GM19035 (cell line): ENCODE data around the gene PTPRD.

Experiments
- ATAC-seq: cut with Tn5 transposase; IDR thresholded peaks from one replicate; pipeline ENCODE4 v1.9.1; 2021; ENCODE audit not compliant: unreplicated experiment

PTPRD gene

GRCh38 chr9:9914174-9914573 lies 698.6 kb downstream of the PTPRD start:
- ATAC-seq = no peak

- no peak for ATAC-seq
These were observed 699.4 kb downstream of the PTPRD start for GRCh38 chr9:9913276-9913832.

GRCh38 chr9:9912459-9912858 lies 700.3 kb downstream of the PTPRD start:
- peak; percentile 58 for ATAC-seq

GRCh38 chr9:9905736-9906135 lies 707.1 kb downstream of the PTPRD start:
- no peak for ATAC-seq

GRCh38 chr9:9904041-9904440 lies 708.8 kb downstream of the PTPRD start:
- no peak for ATAC-seq

- ATAC-seq = peak; percentile 51
These were observed 711.2 kb downstream of the PTPRD start for GRCh38 chr9:9901624-9902023.

GRCh38 chr9:9893837-9894236 lies 719.0 kb downstream of the PTPRD start:
- no peak for ATAC-seq

GRCh38 chr9:9892217-9892616 lies 720.6 kb downstream of the PTPRD start:
- no peak for ATAC-seq

- ATAC-seq = no peak
These were observed 731.1 kb downstream of the PTPRD start for GRCh38 chr9:9881692-9882091.

GRCh38 chr9:9874270-9874669 lies 738.5 kb downstream of the PTPRD start:
- no peak for ATAC-seq

GRCh38 chr9:9862235-9862810 lies 750.5 kb downstream of the PTPRD start:
- no peak for ATAC-seq

GRCh38 chr9:9855177-9856078 lies 757.4 kb downstream of the PTPRD start:
- no peak for ATAC-seq

- ATAC-seq = no peak
These were observed 765.1 kb downstream of the PTPRD start for GRCh38 chr9:9847750-9848149.

- peak; percentile 87 for ATAC-seq
These were observed 766.2 kb downstream of the PTPRD start for GRCh38 chr9:9846557-9846956.

- no peak for ATAC-seq
These were observed 792.4 kb downstream of the PTPRD start for GRCh38 chr9:9820436-9820835.

- ATAC-seq = no peak
These were observed 792.9 kb downstream of the PTPRD start for GRCh38 chr9:9819886-9820285.

- no peak for ATAC-seq
These were observed 795.6 kb downstream of the PTPRD start for GRCh38 chr9:9817176-9817575.

GRCh38 chr9:9804109-9804508 lies 808.7 kb downstream of the PTPRD start:
- ATAC-seq = no peak

GRCh38 chr9:9799287-9799686 lies 813.5 kb downstream of the PTPRD start:
- no peak for ATAC-seq

- ATAC-seq = no peak
These were observed 820.5 kb downstream of the PTPRD start for GRCh38 chr9:9792144-9792857.

- ATAC-seq = no peak
These were observed 821.2 kb downstream of the PTPRD start for GRCh38 chr9:9791611-9792010.
